Activated T-cell treated with anti-CD3 and anti-CD28 coated beads, Interleukin-2, amount 50 U/mL, for 72 hours (primary cell): Measurements from ENCODE around the gene KIF21B. TPM values are rescaled to one million over a fixed set of nuclear protein-coding genes. Genes with fewer than 3 reads are reported as not detected.

Experiments
- ATAC-seq, 2 donors: fragments of 150-1000 bp; cut with Tn5 transposase; replicated peaks in 1 of 2; 2 replicates each; pipeline ENCODE4 v1.10.0; 2021; ENCODE audit warnings: moderate library complexity in 2 of 2, mild to moderate bottlenecking in 1 of 2
- DNase-seq, 2 donors: peaks; one replicate each; pipeline ENCODE4 v3.0.0; 2021 to 2022; ENCODE audit warnings: mixed read lengths in 1 of 2
- H3K27ac Mint-ChIP-seq: one replicate; pipeline ENCODE4 v1.8.0; 2022; ENCODE audit warnings: mild to moderate bottlenecking, moderate library complexity, mixed read lengths
- H3K27me3 Mint-ChIP-seq: one replicate; pipeline ENCODE4 v1.8.0; 2022; ENCODE audit warnings: low read depth, mixed read lengths
- H3K36me3 Mint-ChIP-seq, 2 donors: one replicate each; pipeline ENCODE4 v1.8.0; 2022; ENCODE audit warnings: mixed read lengths in 2 of 2, mild to moderate bottlenecking in 1 of 2; ENCODE audit not compliant: insufficient read depth in 2 of 2
- H3K4me1 Mint-ChIP-seq: one replicate; pipeline ENCODE4 v1.8.0; 2022; ENCODE audit warnings: low read depth, mixed read lengths
- H3K4me3 Mint-ChIP-seq, 2 donors: one replicate each; pipeline ENCODE4 v1.8.0; 2022; ENCODE audit warnings: mild to moderate bottlenecking in 2 of 2, mixed read lengths in 2 of 2, moderate library complexity in 2 of 2
- H3K9me3 Mint-ChIP-seq, 2 donors: one replicate each; pipeline ENCODE4 v1.8.0; 2022; ENCODE audit warnings: mixed read lengths in 2 of 2
- total RNA-seq, 2 donors: library from RNA; stranded (reverse); gene quantifications; one replicate each; pipeline ENCODE4 v1.2.3, GENCODE V29; 2022

Gene KIF21B
- total RNA-seq, 2 donors from 2014 or later: 91.7 to 101 TPM

DNA sequence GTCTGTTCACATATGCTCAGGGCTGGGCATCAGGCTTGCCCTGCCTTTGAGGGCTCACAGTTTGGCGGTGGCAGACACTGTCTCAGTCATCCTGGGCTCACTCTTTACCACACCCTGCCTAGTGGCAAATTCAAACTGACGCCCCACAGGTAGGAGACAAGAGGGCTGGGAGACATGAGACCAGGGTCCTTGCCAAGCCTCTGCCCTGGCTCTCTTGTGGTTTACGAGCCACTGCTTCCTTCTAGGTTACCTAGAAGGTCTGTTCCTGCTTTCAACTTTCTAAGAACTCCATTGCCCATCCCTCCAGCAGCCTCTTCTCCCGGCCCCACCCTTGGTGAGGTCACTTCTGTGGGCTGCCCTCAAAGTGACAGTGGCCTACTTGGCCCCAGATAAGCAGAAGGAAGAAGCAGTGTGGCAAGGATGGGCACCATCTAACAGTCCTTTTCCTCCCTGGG, 10.5 kb downstream of the KIF21B start:
- Mint-ChIP-seq H3K4me3 (peak overlapping the region; percentile 6 to 44), H3K4me1 (peaks cover 68% of the 10 kb centered on the region), H3K27me3 (no peaks in the 10 kb centered on the region), H3K27ac (peak overlapping the region; percentile 13), H3K9me3 (no peaks in the 10 kb centered on the region), H3K36me3 (peaks cover 3 to 4% of the 10 kb centered on the region in 2 donors)
- ATAC-seq (peak; percentile 22 to 29), DNase-seq (no peak)

DNA sequence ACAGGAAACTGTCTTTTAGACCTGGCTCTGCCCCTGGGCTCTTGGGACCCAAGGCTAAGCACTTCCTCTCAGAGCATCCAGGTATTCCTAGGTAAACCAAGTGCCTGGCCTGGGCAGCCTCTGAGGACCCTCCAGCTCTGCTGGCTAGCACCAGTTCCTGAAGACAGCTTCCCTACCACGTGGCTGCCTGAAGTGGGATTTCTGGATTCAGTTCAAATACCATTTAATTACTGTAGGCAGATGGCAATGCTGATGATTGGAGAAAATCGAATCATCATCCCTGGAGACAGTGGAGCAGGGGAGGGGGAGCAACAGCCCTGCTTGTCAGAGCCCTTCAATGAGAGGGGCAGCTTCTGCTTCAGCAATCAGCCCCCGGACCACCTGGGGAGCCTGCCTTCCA, 11.9 kb downstream of the KIF21B start:
- Mint-ChIP-seq H3K9me3 (no peaks in the 10 kb centered on the region), H3K27ac (no peak overlapping the region), H3K4me3 (no peak overlapping the region), H3K36me3 (peaks cover 3% of the 10 kb centered on the region in 2 donors), H3K27me3 (no peaks in the 10 kb centered on the region), H3K4me1 (peaks cover 54% of the 10 kb centered on the region)
- DNase-seq (no peak), ATAC-seq (no peak)

DNA sequence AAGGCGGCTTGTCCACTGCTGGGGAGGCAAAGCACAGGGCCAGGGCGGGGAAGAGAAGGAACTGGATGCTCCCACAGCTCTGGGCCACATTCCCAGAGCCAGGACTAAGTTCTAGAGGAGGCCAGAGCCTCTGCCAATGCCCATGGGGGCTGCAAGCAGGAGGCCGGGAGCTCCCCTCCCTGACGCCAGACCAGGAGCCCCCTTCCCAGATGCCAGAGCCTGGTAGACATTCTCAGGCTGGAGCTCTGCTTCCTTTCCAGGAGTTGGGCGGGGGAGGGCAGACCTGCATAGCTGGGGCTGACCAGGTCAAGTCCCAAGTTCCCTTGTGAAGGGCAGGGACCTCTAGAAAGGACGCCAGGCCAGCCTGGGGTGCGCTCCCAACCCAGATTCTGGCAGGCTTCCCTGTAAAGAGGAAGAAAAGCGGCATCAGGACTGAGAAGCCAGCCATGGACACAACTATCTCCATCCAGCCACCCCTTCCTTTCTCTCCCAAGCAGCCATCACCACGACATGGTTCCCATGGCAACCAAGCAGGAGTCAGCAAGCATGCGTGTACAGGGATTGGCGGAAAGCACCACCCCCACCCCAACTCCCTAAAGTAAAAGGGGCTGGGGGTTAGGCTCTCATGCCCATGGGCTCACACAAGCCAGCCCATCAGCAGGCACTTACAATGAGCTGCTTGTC, 13.4 kb downstream of the KIF21B start:
- no peak overlapping the region for H3K4me3 Mint-ChIP-seq
- no peak for ATAC-seq
- no peak overlapping the region for H3K27ac Mint-ChIP-seq
- peaks cover 39% of the 10 kb centered on the region for H3K4me1 Mint-ChIP-seq
- no peak for DNase-seq
- H3K9me3 Mint-ChIP-seq: no peaks in the 10 kb centered on the region
- H3K36me3 Mint-ChIP-seq: peaks cover 3% of the 10 kb centered on the region in 2 donors
- H3K27me3 Mint-ChIP-seq: no peaks in the 10 kb centered on the region

DNA sequence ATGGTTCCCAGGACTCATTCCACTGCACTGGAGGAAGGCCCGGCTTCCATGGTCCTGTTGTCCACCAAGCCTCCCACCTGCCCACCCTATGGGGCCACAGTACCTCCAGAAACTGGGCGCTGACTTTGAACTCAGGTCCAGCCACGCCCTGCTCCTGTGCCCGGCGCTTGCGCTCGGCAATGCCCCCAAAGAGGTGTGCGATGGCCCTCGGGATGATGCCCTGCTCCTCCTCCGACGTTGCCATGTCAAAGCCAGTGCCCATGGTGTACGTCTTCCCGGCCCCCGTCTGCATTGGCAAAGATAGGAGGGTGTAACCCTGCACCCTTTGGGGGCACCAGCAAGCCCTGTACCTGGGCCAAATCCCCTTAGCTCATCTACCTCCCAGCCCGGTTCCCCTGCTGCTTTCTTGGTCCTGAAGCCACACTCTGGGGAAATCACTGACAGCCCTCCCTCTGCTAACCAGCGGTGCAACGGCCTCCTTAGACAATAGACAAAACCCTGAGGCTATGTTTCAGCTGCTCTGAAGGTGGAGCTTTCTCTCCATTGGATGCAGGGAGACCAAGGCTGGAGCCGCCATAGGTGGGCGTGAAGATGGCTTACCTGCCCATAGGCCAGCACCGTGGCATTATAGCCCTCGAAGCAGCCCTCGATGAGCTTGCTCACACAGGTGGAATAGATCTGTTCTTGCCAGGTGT, 14.7 kb downstream of the KIF21B start:
- DNase-seq: no peak
- Mint-ChIP-seq H3K4me3 (no peak overlapping the region), H3K27ac (no peak overlapping the region), H3K9me3 (no peaks in the 10 kb centered on the region), H3K36me3 (peaks cover 1 to 3% of the 10 kb centered on the region in 2 donors), H3K27me3 (no peaks in the 10 kb centered on the region), H3K4me1 (peaks cover 29% of the 10 kb centered on the region)
- no peak for ATAC-seq

DNA sequence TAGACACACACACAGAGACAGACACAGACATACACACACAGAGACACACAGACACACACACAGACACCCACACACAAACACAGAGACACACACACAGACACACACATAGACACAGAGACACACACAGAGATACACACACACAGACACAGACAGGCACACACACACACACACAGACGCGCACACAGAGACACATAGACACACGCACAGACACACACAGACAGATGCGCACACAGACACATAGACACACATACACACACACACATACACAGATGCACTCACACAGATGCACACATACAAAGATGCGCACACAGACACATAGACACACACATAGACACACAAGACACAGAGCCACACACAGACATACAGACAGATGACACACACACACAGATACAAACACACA, 16.0 kb downstream of the KIF21B start:
- Mint-ChIP-seq H3K27ac (no peak overlapping the region), H3K9me3 (no peaks in the 10 kb centered on the region), H3K36me3 (peaks cover 1 to 8% of the 10 kb centered on the region in 2 donors), H3K4me3 (no peak overlapping the region), H3K4me1 (peaks cover 29% of the 10 kb centered on the region), H3K27me3 (no peaks in the 10 kb centered on the region)
- no peak for ATAC-seq
- no peak for DNase-seq

DNA sequence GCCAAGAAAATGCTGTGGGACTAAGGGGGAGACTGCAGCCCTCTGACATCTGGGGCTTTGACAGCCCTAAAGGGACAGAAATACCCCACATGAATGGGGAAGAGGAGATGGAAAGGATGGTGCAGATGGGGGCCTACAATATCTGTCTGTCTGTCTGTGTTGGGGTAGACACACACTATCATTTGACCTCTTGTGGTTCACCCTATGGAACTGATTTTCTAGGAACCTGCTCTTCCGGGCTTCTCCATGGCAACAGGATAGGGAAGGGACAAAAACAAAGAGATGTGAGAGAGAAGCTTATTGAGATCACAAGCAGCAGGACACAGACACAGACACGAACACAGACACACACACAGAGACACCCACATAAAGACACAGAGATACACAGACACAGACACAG, 17.1 kb downstream of the KIF21B start:
- no peaks in the 10 kb centered on the region for H3K9me3 Mint-ChIP-seq
- H3K4me3 Mint-ChIP-seq: no peak overlapping the region
- peaks cover 1 to 10% of the 10 kb centered on the region in 2 donors for H3K36me3 Mint-ChIP-seq
- H3K4me1 Mint-ChIP-seq: peaks cover 32% of the 10 kb centered on the region
- H3K27me3 Mint-ChIP-seq: no peaks in the 10 kb centered on the region
- no peak overlapping the region for H3K27ac Mint-ChIP-seq
- ATAC-seq (no peak), DNase-seq (no peak)

DNA sequence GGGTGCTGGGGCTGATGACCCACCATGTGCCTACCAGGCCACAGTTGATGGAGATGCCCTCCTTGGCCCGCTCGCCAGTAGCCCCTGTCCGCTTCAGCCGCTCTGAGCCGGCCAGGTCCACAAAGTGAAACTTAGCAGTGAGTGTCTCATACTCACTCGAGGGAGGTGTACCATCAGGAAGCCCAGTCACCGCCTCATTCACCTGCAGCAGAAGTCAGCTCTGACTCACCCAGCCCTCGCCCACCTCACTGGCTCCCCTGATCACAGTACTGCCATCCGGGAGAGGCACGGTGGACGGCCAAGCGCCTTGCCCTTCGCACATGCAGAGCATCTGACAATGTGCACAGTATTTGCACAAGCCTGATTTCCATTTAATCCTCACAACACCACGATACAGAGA, 18.8 kb downstream of the KIF21B start:
- H3K27me3 Mint-ChIP-seq: no peaks in the 10 kb centered on the region
- peak; percentile 25 to 43 for ATAC-seq
- H3K27ac Mint-ChIP-seq: no peak overlapping the region
- DNase-seq: peak in 1 of 2 donors; percentile 12
- H3K4me1 Mint-ChIP-seq: peaks cover 26% of the 10 kb centered on the region
- no peak overlapping the region for H3K4me3 Mint-ChIP-seq
- H3K9me3 Mint-ChIP-seq: no peaks in the 10 kb centered on the region
- H3K36me3 Mint-ChIP-seq: peaks cover 1 to 11% of the 10 kb centered on the region in 2 donors

DNA sequence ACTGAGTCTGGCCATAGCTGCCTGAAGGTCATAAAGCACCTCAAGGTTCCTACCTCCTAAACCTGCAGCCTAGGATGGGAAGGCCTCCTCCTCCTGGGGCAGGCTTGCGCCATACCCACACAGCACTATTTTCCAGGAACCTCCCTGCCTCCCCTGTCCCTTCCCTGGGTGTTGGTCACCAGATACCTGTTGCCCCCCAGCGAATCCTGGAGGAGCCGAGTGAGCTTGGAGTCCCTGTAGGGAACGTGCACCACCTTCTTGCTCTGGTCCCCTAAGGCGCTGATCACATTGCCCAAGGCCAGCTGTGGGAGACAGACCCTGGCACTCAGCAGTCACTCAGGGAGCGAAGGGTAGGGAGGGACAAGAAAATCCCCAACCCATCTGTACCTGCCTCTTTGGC, 19.4 kb downstream of the KIF21B start:
- no peaks in the 10 kb centered on the region for H3K27me3 Mint-ChIP-seq
- H3K27ac Mint-ChIP-seq: no peak overlapping the region
- peaks cover 1 to 11% of the 10 kb centered on the region in 2 donors for H3K36me3 Mint-ChIP-seq
- ATAC-seq (no peak), DNase-seq (no peak)
- no peak overlapping the region for H3K4me3 Mint-ChIP-seq
- H3K4me1 Mint-ChIP-seq: peaks cover 23% of the 10 kb centered on the region
- H3K9me3 Mint-ChIP-seq: no peaks in the 10 kb centered on the region

DNA sequence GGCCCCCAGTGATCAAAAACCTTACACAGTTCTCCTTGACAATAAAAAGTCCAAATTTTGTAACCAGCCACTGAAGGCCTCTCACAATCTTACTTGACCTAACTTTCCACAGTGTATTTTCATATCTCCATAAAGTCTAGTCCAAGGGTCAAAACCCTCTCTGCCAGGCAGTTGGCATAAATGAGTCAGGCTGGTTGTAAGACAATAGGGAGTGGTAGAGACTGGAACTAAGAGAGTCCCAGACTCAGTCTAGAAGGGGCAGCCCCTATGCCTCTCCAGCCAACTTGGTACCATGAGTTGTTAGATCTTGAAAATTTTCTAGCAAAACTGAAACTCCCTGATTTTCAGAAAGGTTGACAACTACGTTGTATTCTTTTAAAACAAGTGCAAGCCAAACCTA, 21.0 kb downstream of the KIF21B start:
- H3K4me1 Mint-ChIP-seq: peaks cover 23% of the 10 kb centered on the region
- H3K27ac Mint-ChIP-seq: no peak overlapping the region
- H3K9me3 Mint-ChIP-seq: no peaks in the 10 kb centered on the region
- H3K4me3 Mint-ChIP-seq: no peak overlapping the region
- DNase-seq (no peak), ATAC-seq (peak; percentile 67 to 71)
- H3K27me3 Mint-ChIP-seq: no peaks in the 10 kb centered on the region
- peaks cover 5 to 20% of the 10 kb centered on the region in 2 donors for H3K36me3 Mint-ChIP-seq

DNA sequence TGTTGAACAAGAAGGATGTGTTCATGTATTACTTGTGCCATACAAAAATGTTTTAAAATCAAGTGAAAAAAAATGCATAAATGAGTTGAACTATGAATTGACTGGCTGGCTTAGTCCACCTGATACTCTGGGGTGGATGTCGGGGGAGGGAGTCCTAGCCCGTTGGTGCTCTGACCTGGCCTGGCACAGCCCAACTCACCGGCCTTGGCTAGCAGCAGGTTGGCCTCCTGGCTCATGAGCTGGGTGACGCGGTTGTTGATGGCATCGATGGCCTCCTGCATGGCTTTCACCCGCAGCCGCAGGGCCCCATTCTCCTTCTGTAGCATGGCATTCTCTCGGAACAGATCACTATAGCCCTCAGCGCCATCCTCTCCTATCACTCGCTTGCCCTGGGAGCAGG, 21.6 kb downstream of the KIF21B start:
- Mint-ChIP-seq H3K4me1 (peaks cover 23% of the 10 kb centered on the region), H3K4me3 (no peak overlapping the region), H3K9me3 (no peaks in the 10 kb centered on the region), H3K27ac (no peak overlapping the region), H3K36me3 (peaks cover 7 to 23% of the 10 kb centered on the region in 2 donors), H3K27me3 (no peaks in the 10 kb centered on the region)
- ATAC-seq: no peak
- no peak for DNase-seq

DNA sequence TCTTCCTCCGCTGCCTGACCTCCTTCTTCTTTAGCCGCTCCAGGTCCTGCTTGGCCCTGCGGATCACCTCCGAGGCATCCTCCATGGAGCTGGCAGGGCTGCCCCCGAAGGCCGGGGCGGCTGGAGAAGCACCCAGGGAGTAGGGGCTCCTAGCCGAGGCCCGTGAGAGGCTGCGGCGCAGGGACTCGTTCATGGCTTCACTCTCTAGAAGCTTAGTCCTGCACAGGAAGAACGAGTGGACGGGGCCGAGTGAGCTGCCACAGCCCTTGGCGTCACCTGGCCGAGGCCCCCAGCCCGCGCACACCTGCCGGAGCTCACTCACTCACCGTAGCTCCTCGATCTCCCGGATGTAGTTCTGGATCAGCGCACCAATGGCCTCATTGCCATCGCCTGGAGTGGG, 23.1 kb downstream of the KIF21B start:
- ATAC-seq (no peak), DNase-seq (no peak)
- H3K27ac Mint-ChIP-seq: no peak overlapping the region
- H3K36me3 Mint-ChIP-seq: peaks cover 7 to 27% of the 10 kb centered on the region in 2 donors
- H3K9me3 Mint-ChIP-seq: no peaks in the 10 kb centered on the region
- H3K27me3 Mint-ChIP-seq: no peaks in the 10 kb centered on the region
- H3K4me1 Mint-ChIP-seq: peaks cover 23% of the 10 kb centered on the region
- H3K4me3 Mint-ChIP-seq: no peak overlapping the region

DNA sequence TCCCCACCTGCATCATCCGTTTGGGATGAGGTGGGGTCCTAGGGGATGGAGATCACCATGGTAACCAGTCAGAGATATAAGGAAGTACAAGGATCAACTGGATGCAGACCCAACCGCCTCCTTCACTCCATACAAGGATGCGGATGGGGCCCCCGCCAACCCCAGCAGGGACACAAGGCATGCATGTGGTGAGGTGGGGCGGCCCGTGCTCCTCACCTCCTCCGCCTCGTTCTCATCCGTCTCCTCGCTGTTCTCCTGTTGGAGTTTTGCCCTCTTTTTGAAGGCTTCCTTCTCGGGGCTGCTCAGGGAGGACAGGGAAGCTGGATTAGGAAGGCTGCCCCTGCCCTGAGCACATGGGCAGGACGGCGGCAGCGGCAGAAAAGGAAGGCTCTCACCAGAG, 23.8 kb downstream of the KIF21B start:
- H3K9me3 Mint-ChIP-seq: no peaks in the 10 kb centered on the region
- H3K27ac Mint-ChIP-seq: no peak overlapping the region
- no peaks in the 10 kb centered on the region for H3K27me3 Mint-ChIP-seq
- H3K36me3 Mint-ChIP-seq: peaks cover 7 to 27% of the 10 kb centered on the region in 2 donors
- H3K4me1 Mint-ChIP-seq: peaks cover 23% of the 10 kb centered on the region
- H3K4me3 Mint-ChIP-seq: no peak overlapping the region
- DNase-seq: no peak
- no peak for ATAC-seq

DNA sequence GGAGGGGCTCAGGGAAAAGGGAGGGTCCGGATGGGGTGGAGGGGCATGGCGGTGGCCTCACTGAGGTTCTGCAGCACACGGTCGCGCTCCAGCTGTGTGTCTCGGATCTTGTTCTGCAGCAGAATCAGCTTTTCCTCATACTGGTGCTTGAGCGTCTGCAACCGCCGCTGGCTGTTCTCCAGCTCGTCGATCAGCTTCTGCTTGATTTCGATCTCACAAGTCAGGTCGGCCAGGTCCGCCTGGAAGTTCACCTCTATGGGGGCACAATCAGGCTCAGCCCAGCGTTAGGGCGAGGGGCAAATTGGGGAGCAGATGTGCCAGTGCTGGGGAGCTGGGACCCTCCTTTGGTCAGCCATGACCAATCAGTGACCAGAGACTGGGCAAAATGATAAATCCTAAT, 25.2 kb downstream of the KIF21B start:
- H3K4me1 Mint-ChIP-seq: peaks cover 18% of the 10 kb centered on the region
- no peak overlapping the region for H3K27ac Mint-ChIP-seq
- no peak overlapping the region for H3K4me3 Mint-ChIP-seq
- DNase-seq (no peak), ATAC-seq (no peak)
- no peaks in the 10 kb centered on the region for H3K9me3 Mint-ChIP-seq
- peaks cover 7 to 28% of the 10 kb centered on the region in 2 donors for H3K36me3 Mint-ChIP-seq
- no peaks in the 10 kb centered on the region for H3K27me3 Mint-ChIP-seq
